ENCODE results near the gene MYDGF. TPM values are rescaled to one million over a fixed set of nuclear protein-coding genes. Genes with fewer than 3 reads are reported as not detected.

The MYDGF gene
- total RNA-seq, 6 experiments from 2014 or later, result 266 to 322 (median 283) TPM

- no peak overlapping the region for H3K4me3 Mint-ChIP-seq
- H3K27ac Mint-ChIP-seq, result no peak overlapping the region
- H3K4me1 Mint-ChIP-seq (ENCODE audit: low read depth), result peaks cover 7% of the 10 kb centered on the region
- no peak for DNase-seq
- H3K27me3 Mint-ChIP-seq (ENCODE audit: insufficient read depth), result peaks cover 7% of the 10 kb centered on the region
- peaks cover under 1% of the 10 kb centered on the region for H3K9me3 Mint-ChIP-seq
- peaks cover 22% of the 10 kb centered on the region for H3K36me3 Mint-ChIP-seq (ENCODE audit: low read depth)
- TF ChIP-seq CTCF (IDR thresholded peaks at IDR 0.05), result no peak
Observed at GRCh38 chr19:4689403-4689802, 19.3 kb upstream of the MYDGF start.

- H3K27ac Mint-ChIP-seq, result no peak overlapping the region
- H3K4me3 Mint-ChIP-seq, result no peak overlapping the region
- TF ChIP-seq CTCF (IDR thresholded peaks at IDR 0.05), result no peak
- peaks cover 22% of the 10 kb centered on the region for H3K36me3 Mint-ChIP-seq (ENCODE audit: low read depth)
- no peak for DNase-seq
- H3K9me3 Mint-ChIP-seq, result no peaks in the 10 kb centered on the region
- no peaks in the 10 kb centered on the region for H3K4me1 Mint-ChIP-seq (ENCODE audit: low read depth)
- peaks cover 1% of the 10 kb centered on the region for H3K27me3 Mint-ChIP-seq (ENCODE audit: insufficient read depth)
Observed at GRCh38 chr19:4688587-4688986, 18.4 kb upstream of the MYDGF start.

GRCh38 chr19:4687396-4687795, 17.3 kb upstream of the MYDGF start:
- no peak for TF ChIP-seq CTCF (IDR thresholded peaks at IDR 0.05)
- Mint-ChIP-seq H3K9me3 (no peaks in the 10 kb centered on the region), H3K27me3 (ENCODE audit: insufficient read depth) (no peaks in the 10 kb centered on the region; the same call in none of the 2 replicates), H3K4me3 (no peak overlapping the region), H3K36me3 (ENCODE audit: low read depth) (peaks cover 18% of the 10 kb centered on the region), H3K4me1 (ENCODE audit: low read depth) (no peaks in the 10 kb centered on the region), H3K27ac (no peak overlapping the region)
- DNase-seq, result no peak

- no peak overlapping the region for H3K27ac Mint-ChIP-seq
- no peaks in the 10 kb centered on the region for H3K4me1 Mint-ChIP-seq (ENCODE audit: low read depth)
- DNase-seq, result no peak
- H3K4me3 Mint-ChIP-seq, result no peak overlapping the region
- H3K27me3 Mint-ChIP-seq (ENCODE audit: insufficient read depth), result no peaks in the 10 kb centered on the region; the same call in none of the 2 replicates
- H3K9me3 Mint-ChIP-seq, result no peaks in the 10 kb centered on the region
- no peak for TF ChIP-seq CTCF (IDR thresholded peaks at IDR 0.05)
- peaks cover 18% of the 10 kb centered on the region for H3K36me3 Mint-ChIP-seq (ENCODE audit: low read depth)
Observed at GRCh38 chr19:4686700-4687099, 16.6 kb upstream of the MYDGF start.

GRCh38 chr19:4684312-4685095, 14.4 kb upstream of the MYDGF start:
- Mint-ChIP-seq H3K27me3 (ENCODE audit: insufficient read depth) (no peaks in the 10 kb centered on the region; the same call in 1 of the 2 replicates), H3K4me1 (ENCODE audit: low read depth) (no peaks in the 10 kb centered on the region), H3K4me3 (no peak overlapping the region), H3K27ac (no peak overlapping the region), H3K36me3 (ENCODE audit: low read depth) (peaks cover 21% of the 10 kb centered on the region; the same call in 1 of the 2 replicates), H3K9me3 (no peaks in the 10 kb centered on the region)
- DNase-seq, result no peak
- TF ChIP-seq CTCF (IDR thresholded peaks at IDR 0.05), result no peak

All from HFFc6 (cell line).